GM19468 (cell line): Measurements from ENCODE around the gene ADAMTS14.

Source experiments
- ATAC-seq: cut with Tn5 transposase; IDR thresholded peaks from one replicate; pipeline ENCODE4 v1.9.1; 2021; ENCODE audit warnings: mild to moderate bottlenecking, moderate library complexity, moderate number of reproducible peaks; ENCODE audit not compliant: unreplicated experiment; ENCODE audit errors: extremely low read depth

The ADAMTS14 gene

DNA sequence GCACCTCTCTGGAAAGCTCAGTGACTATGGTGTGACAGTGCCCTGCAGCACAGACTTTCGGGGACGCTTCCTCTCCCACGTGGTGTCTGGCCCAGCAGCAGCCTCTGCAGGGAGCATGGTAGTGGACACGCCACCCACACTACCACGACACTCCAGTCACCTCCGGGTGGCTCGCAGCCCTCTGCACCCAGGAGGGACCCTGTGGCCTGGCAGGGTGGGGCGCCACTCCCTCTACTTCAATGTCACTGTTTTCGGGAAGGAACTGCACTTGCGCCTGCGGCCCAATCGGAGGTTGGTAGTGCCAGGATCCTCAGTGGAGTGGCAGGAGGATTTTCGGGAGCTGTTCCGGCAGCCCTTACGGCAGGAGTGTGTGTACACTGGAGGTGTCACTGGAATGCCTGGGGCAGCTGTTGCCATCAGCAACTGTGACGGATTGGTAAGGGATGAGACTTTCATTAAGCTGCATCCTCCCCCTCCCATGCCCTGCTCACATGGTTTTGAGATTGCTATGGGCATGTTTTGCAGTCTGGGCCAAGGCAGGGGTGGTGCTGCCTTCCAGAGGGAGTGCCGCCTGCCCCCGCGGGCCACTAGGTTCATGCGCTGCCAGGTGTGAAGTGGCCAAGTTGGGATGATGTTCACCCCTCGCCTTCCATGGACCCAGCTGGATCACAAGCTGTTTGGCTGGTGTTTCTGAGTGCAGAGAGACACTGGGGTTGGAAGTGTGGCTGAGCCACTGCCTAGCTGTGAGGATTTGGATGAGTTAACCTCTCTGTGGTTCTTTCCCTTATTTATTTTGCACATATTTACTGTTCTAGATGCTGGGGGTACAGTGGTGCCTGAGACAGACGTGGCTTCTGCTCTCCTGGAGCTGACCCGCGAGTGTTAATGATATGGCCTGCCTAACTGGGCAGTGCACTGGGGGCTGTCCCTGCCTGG, 2.5 kb downstream of the ADAMTS14 start:
- no peak for ATAC-seq

- ATAC-seq = no peak
Observed at GRCh38 chr10:70675496-70676161, 3.3 kb downstream of the ADAMTS14 start.

DNA sequence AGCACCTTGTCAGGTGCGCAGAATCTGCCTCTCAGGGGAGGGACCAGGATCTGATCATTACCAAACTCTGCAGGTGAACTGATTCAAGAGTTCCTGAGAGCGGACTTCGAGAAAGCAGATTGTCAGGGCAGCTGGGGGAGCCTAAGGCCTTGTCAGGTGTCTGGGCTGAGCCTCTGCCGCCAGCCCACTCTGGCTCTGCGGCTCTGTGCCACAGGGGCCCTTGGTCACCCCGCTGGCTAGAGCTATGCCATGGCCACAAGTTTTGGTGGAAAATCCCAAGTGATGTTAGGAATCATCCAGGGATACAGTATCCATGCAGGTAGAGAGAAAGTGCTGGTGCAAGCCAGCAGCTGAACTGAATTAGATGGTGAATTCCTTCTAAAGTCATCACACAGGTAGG, 4.2 kb downstream of the ADAMTS14 start:
- ATAC-seq = no peak

DNA sequence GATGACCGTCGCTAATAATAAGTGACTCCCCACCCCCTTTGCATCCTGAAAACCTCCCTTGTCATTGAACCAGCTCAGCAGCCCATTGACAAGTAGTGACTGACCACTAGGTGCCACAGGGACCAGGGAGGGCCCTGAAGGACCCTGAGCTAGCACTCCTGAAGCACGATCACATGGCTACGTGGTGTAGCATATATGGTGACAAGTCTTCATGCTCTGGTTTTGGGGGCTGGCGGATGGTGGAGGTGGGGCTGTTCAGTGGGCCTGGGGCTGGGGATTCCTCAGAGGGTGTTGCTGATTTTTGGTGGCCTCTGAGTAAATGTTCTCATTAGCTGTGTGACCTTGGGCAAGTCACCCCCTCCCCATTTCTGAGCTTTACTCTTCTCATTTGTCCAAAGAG, 4.7 kb downstream of the ADAMTS14 start:
- ATAC-seq = no peak

GRCh38 chr10:70677620-70678249, 5.4 kb downstream of the ADAMTS14 start:
- ATAC-seq = no peak

DNA sequence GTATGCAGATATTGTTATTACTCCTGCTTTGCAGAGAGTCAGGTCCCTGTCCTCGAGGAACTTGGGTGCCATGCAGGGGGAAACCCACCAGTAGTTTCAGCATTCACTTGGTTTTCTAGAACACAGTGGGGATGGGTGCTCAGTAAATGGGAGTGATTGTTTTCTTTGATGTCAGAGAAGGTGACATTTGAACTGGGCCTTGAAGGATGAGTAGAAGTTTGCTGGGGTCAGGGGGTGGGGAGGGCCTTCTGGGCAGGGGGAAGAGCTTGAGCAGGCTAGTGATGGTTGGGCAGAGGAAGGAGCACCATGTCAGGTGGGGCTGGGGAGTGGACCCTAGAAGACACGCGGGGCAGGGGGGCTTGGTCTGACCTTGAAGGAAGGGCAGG, 5.9 kb downstream of the ADAMTS14 start:
- ATAC-seq = no peak

DNA sequence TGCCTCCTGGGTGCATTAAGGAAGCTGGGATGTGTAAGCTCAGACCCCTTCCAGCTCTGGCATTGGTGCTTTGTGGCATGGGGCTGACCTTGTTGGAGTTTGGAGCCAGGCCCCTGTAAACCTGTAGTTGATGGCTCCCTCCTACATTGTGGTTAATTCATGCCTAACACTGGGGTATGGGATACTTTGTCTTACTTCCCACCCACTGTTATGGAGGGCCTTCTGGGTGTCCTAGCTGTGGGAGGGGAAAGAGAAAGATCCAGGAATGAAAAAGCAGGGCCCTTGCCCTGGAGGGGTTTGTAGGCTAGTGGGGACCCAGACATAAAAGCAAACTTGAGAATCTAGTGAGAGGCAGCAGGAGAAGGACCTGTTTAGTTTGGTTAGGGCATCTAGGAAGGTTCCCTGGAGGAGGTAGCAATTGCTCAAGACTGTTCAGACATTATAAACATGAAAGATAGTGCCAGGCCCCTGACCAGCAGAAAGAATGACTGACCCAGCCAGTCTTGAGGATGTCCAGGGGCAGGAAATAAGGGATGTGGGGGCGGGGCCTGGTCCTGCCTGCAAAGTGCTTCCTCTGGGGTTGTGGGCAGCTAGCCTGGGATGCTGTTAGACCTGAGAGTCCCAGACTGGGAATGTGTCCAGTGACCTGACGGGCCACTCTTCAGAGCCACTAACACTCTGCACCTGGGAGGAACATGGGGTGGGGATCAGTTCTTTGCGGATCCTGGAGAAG, 6.6 kb downstream of the ADAMTS14 start:
- no peak for ATAC-seq

GRCh38 chr10:70679498-70679897, 7.2 kb downstream of the ADAMTS14 start:
- ATAC-seq = no peak

GRCh38 chr10:70680899-70681730, 8.8 kb downstream of the ADAMTS14 start:
- ATAC-seq = no peak

DNA sequence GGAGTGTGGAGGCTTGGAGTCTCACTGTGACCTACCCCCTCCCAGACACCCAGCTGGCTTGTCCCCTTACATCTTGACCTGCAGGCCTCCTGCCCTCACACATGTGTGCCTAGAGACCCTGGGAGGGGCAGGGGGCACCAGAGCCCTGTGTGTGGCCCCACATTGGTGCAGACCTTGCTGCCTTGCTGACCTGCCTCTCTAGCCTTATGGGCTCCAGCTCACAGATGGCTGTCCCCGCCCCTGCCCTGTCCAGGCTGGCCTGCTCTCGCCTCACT, 9.4 kb downstream of the ADAMTS14 start:
- no peak for ATAC-seq

DNA sequence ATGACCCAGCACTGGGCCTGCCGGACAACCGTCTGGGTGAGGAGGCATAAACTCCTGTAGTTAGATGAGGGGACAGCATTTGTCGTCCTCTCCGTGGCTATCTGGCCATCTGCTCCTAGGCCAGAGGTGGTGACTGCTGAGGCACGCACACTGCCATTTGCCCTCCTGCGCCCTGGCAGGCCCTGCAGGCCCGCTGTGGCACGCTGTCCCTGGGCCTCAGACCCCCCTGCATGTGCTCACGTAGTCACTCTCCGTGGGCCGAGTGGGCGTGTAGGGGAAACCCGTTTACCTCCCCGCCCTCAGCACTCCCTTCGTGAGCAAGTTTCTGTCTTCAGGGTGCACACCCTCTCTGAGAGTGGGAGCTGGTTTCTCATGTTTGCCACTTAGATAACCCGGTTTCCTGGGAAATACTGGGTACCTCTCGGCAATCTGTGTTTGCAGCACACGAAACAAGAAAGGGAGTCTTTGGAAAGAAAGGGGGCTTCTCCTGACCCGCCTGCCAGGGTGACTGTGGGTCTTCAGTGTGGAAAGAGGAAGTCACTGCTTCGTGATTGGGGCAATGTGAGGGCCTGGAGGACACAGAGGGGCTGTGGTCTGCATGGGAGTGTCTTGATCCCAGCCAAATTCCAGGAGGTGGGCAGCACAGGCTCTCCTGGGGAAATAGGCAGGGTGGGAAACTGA, 10.8 kb downstream of the ADAMTS14 start:
- ATAC-seq = no peak

DNA sequence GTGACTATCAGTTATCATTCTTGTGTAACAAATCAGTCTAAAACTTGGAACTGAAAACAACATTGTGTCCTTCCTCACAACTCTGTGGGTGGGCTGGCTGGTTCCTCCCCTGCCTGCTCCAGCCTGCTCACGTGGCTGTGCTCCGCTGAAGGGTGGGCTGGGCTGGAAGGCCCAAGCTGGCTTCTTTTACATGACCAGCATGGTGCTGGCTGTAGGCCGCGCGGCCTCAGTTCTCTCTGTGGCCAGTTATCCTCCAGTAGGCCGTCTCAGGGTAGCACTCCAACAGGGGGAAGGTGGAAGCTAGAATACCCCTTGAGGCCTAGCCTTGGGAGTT, 11.3 kb downstream of the ADAMTS14 start:
- ATAC-seq = no peak

DNA sequence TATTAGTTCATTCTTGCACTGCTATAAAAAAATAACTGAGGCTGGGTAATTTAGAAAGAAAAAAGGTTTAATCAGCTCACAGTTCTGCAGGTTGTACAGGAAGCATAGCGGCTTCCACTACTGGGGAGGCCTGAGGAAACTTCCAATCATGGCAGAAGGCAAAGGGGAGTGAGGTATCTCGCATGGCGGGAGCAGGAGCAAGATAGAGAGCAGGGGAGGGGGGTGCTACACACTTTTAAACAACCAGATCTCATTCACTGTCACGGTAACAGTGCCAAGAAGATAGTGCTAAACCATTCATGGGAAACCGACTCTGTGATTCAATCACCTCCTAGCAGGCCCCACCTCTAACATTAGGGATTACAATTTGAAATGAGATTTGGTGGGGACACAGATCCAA, 11.6 kb downstream of the ADAMTS14 start:
- ATAC-seq = no peak

DNA sequence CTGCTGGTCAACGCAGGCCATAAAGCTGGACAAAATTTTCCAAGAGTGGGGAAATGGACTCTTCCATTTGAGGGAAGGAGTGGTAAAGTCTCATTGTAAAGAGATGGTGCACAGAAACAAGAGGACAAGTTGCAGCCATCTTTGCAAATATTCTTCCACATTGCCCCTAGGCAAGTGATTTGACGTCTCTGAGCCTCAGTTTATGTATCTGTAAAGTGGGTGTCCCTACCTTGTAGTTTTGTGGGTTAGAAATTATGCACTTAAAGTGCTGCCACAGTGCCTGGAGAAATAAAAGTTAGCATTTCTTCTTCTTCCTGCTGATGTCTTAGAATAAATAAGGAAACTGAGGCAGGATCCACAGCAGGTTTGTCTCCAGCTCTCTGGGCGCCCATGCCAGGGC, 12.1 kb downstream of the ADAMTS14 start:
- no peak for ATAC-seq

GRCh38 chr10:70684839-70685454, 12.6 kb downstream of the ADAMTS14 start:
- no peak for ATAC-seq

DNA sequence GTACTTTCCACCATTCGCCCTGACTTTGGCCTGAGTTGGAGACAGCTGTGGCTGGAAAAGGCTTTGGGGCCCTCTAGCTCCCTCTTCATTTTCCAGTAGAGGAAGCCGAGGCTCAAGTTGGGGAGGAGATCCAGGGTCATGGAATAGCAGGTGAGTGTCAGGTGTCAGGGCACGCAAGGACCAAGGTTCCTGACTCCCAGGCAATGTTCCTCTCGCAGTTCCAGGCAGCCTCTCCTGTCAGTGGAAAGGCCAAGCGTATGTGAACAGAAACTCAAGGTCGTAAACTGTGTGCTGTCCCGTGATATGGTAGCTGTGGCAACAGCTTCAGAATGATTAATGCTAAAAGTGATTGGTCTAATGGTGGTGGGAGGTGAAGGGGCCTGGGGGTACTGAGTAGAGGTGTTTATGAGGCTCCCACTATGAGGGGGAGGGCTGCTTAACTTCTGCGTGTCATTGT, 13.2 kb downstream of the ADAMTS14 start:
- ATAC-seq = no peak

GRCh38 chr10:70688828-70689227, 16.5 kb downstream of the ADAMTS14 start:
- no peak for ATAC-seq

- no peak for ATAC-seq
Observed at GRCh38 chr10:70689661-70690060, 17.4 kb downstream of the ADAMTS14 start.

DNA sequence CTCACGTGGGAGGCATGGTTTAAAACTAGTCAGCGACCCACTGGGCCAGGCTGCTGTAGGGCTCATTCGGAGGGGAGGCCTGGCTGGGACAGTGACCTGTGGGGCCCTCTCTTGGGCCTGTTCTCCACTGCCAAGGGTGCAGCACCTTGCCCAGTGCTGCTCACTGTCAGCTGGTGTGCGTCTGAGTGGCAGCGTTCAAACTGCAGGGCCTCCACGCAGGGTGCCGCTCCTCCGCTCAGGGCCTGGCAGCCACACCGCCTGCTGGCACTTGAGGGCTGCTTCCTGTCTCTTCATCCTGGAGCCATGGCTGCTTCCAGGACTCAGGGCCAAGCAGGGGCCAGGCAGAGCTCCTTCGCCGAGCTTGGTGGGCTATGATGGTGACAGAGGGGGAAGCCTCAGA, 18.3 kb downstream of the ADAMTS14 start:
- no peak for ATAC-seq
